Activated CD8-positive, alpha-beta memory T cell treated with anti-CD3 and anti-CD28 coated beads, Interleukin-2, amount 50 U/mL, for 4 hours (primary cell): Measurements from ENCODE around the gene PCDHB9.
"Not testable (repeated sequence)": the region's sequence is repeated elsewhere in the genome, so short reads cannot be mapped to it uniquely, and the experiment has no call there.

ENCODE experiments used
- DNase-seq: peaks from one replicate; pipeline ENCODE4 v3.0.0-alpha.2; 2020

Gene PCDHB9

GRCh38 chr5:141186897-141187512 is at the start of gene PCDHB9:
Gene PCDHB9 (plus strand): TSS chr5:141187161. CDS start chr5:141187319, 158 bp downstream.
- no peak for DNase-seq

GRCh38 chr5:141137346-141137745 is 49.6 kb upstream of the PCDHB9 start:
- not testable (repeated sequence) for DNase-seq

- DNase-seq, result no peak
These were observed 37.1 kb upstream of the PCDHB9 start, which contains the start of gene PCDHB6 for GRCh38 chr5:141149812-141150211. Gene PCDHB6 (plus strand): TSS chr5:141150057. CDS start chr5:141150258, 201 bp downstream.

GRCh38 chr5:141150224-141150992 is 36.6 kb upstream of the PCDHB9 start:
- DNase-seq, result no peak

GRCh38 chr5:141150993-141151325 is 36.0 kb upstream of the PCDHB9 start:
- no peak for DNase-seq

- not testable (repeated sequence) for DNase-seq
These were observed 35.3 kb upstream of the PCDHB9 start for GRCh38 chr5:141151632-141152031.

- not testable (repeated sequence) for DNase-seq
These were observed 34.9 kb upstream of the PCDHB9 start for GRCh38 chr5:141152096-141152495.

- DNase-seq, result no peak
These were observed 31.2 kb upstream of the PCDHB9 start for GRCh38 chr5:141155540-141156374.

- not testable (repeated sequence) for DNase-seq
These were observed 29.6 kb upstream of the PCDHB9 start for GRCh38 chr5:141157356-141157755.

GRCh38 chr5:141157901-141158300 is 29.1 kb upstream of the PCDHB9 start:
- DNase-seq, result not testable (repeated sequence)

- DNase-seq, result no peak
These were observed 14.4 kb upstream of the PCDHB9 start, which contains the start of gene PCDHB7 for GRCh38 chr5:141172381-141173204. Gene PCDHB7 (plus strand): TSS chr5:141172644. CDS start chr5:141172836, 192 bp downstream.

GRCh38 chr5:141174291-141175104 is 12.5 kb upstream of the PCDHB9 start:
- not testable (repeated sequence) for DNase-seq

GRCh38 chr5:141175933-141176332 is 11.0 kb upstream of the PCDHB9 start:
- DNase-seq, result no peak

- DNase-seq, result not testable (repeated sequence)
These were observed 9.3 kb upstream of the PCDHB9 start, which contains the start of gene PCDHB8 for GRCh38 chr5:141177577-141178191. Gene PCDHB8 (plus strand): TSS chr5:141177790. CDS start chr5:141178035, 245 bp downstream.

- DNase-seq, result not testable (repeated sequence)
These were observed 7.6 kb upstream of the PCDHB9 start for GRCh38 chr5:141179371-141179770.

- not testable (repeated sequence) for DNase-seq
These were observed 7.1 kb upstream of the PCDHB9 start for GRCh38 chr5:141179876-141180275.

- no peak for DNase-seq
These were observed 6.6 kb upstream of the PCDHB9 start for GRCh38 chr5:141180313-141180712.

- no peak for DNase-seq
These were observed 4.7 kb upstream of the PCDHB9 start, which contains the start of gene PCDHB16 for GRCh38 chr5:141182248-141182647. Gene PCDHB16 (plus strand): TSS chr5:141182387. CDS start chr5:141182560, 173 bp downstream.

- not testable (repeated sequence) for DNase-seq
These were observed 2.7 kb upstream of the PCDHB9 start for GRCh38 chr5:141184117-141184855.

GRCh38 chr5:141188682-141189081 is 1.7 kb downstream of the PCDHB9 start:
- DNase-seq, result not testable (repeated sequence)
